GM21619 (cell line): Measurements from ENCODE around the gene ADAMTSL3.
"Not testable (repeated sequence)": the region's sequence is repeated elsewhere in the genome, so short reads cannot be mapped to it uniquely, and the experiment has no call there.

Source experiments
- ATAC-seq: cut with Tn5 transposase; IDR thresholded peaks from one replicate; pipeline ENCODE4 v1.9.1; 2021; ENCODE audit not compliant: unreplicated experiment

ADAMTSL3 gene

DNA sequence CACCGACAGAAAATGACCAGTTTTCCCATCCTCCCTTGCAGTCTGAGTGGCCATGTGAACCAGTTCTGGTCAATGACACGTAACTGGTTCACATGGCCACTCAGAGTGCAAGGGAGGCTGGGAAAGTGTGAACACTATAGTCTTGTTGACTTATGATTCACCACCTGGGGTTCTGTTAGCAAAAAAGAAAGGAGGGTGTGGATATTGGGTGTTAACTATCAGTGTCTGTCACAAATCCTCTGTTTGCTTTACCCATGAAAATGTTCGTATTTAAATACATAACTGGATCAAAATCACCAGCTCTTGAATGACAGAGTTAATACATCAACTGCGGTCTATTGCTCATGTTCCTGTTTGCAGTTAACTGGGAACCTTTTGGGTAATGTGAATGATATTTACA, 92.3 kb downstream of the ADAMTSL3 start:
- no peak for ATAC-seq

DNA sequence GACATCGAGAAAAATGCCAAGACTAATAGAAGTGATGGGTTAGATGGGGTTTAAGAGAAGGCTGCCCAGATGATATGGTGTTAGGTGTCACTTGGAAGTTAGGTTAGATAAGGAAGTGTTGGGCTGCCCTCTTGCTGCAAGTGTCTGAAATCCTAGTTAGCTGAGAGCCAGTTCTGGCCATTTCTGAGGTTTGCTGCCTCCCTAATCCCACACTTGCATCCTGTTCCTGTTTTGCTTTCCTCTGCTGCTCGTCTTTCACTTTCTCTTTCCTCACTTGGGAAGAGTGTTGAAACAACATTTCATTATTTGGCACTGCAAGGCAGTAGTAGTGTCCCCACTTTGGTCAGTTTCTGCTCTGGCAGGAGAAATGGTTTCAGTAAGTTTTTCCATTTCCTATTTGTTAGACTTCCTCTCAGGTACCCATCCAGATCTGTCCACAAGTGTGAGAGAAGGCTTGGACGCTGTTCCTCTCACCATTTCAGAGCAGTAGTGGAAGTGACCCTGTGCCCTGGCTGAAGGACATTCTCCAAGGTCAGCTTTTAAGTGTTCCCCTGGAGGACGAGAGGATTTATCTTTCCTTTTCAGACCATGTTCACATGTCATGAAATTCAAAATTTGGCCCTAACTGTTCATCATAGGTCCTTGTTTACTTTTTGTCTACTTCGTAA, 93.3 kb downstream of the ADAMTSL3 start:
- ATAC-seq = no peak

DNA sequence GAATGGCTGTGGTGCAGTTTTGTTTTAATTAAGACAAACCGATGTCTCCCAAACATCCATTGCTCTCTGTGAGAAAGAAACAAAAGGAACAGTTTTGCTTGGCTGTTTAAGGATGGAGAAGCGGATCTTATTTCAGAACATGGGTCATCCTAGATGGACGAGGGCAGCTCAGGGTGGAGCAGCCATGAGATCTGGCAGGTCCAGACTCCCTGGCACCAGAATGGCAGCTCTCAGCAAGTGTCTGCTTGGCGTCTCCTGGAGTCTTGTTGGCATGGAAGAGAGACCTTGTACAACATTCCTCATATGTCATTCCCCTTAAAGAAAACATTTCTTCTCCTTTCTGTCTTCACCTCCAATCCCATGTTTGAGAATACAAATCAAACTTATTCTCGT, 93.8 kb downstream of the ADAMTSL3 start:
- no peak for ATAC-seq

DNA sequence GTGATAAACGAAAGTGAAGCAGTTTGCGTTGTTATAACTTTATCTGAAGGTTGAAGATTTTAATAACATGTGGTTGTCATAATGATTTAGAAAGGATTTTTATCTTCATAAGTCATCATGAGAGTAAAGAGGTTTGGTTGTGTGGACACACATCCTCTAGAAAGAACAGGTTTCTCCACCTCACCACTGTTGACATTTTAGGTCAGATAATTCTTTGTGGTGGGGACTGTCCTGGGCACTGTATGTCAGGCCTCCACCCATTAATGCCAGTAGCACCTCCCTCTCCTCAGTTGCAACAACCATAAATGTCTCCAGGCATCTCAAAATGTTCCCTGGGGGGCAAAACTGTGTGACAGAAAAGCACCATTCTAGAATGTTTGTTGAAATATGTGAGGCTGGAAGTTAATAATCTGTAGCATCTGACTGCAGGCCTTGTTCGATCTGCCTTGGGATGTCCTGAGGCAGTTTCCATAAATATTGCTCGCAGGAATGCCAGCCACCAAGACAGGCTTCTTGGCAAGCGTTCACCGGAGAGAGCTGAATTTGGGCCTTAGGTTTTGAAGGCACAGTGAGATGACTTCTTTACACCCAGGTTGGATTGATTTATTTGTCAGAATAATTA, 100.1 kb downstream of the ADAMTSL3 start:
- no peak for ATAC-seq

DNA sequence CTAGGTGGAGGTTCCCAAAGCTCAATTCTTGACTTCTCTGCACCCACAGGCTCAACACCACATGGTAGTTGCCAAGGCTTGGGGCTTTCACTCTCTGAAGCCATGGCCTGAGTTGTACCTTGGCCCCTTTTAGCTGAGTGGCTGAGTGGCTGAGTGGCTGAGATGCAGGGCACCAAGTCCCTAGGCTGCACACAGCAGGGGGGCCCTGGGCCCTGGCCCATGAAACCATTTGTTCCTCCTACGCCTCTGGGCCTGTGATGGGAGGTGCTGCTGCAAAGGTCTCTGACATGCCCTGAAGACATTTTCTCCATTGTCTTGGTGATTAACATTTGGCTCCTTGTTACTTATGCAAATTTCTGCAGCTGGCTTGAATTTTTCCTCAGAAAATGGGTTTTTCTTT, 103.4 kb downstream of the ADAMTSL3 start:
- not testable (repeated sequence) for ATAC-seq

DNA sequence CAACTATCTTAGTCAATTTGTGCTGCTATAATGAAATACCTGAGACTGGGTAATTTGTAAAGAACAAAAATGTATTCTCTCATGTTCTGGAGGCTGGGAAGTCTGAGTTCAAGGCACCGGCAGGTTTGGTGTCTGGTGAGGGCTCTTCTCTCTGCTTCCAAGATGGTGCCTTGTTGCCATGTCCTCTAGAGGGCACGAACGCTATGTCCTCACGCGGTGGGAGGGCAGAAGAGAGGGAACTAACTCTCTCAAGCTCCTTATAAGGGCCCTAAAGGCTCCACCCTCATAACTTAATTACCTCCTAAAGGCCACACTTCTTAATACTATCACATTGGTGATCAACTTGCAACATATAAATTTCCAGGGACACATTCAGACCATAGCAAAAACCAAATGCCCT, 108.4 kb downstream of the ADAMTSL3 start:
- ATAC-seq = no peak

DNA sequence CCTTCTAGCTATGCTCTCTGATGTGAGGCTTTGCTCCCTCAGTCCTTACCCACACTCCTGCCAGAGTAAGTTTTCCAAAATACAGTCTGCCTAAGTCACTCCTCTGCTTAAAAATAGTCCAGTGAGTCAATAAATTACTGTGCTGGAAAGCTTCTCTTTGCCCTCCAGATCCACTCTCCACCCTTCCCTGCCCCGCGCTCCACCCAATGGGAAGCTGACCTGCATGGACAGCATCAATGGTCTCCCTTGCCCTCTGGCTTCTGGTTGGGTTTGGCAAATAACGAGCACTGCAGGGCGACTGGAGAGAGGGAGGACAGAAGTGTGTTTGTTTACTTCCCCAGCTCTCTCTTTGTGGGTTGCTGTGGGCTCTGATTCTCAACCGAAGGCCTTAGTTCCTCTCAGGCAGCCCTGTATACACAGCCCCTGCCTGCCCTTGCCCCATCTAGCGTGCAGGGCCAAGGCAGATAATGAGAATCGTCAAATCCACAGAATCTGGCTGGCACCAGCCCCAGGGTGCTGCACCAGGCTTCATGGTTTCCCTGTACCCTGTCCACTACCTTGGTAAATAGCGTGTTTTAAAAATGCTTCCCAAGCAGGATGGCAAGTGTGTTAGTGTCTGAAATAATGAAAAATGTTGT, 110.4 kb downstream of the ADAMTSL3 start:
- ATAC-seq = no peak

DNA sequence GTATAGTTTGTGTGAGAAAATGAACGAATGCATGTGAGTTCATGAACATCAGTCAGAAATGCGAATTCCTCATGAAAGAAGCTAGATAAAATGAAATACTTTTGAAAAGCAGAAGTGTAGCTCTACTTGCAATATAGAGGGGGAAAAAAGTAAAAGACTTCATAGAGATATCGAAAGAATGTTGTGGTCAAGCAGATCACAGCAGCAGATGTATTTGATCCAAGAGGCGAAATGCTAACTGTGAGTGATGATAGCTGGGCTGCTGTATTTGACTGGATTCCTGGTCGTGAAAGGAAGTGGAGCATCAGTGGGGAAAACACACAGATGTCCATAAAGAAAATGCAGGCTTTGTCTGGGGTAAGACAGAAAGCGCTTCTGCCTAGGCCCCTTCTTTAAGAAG, 112.4 kb downstream of the ADAMTSL3 start:
- no peak for ATAC-seq

DNA sequence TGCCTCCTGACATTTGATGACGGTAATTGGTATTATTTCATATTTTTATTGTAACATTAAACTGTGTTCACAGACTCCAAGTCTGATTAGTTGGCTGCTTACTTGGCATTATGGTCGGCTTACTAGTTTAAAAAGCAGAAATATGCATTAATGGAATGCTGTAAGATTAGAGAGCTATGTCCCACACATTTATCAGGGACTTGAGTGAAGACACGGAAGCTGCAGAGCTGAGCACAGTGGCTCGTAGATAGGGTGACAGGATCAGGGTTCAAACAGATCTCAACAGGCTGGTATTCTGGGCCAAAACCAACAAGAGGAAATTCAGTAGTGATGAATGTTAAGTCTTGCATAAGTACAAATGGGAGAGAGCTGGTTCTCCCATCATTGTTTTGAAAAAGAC, 113.8 kb downstream of the ADAMTSL3 start:
- ATAC-seq = no peak

DNA sequence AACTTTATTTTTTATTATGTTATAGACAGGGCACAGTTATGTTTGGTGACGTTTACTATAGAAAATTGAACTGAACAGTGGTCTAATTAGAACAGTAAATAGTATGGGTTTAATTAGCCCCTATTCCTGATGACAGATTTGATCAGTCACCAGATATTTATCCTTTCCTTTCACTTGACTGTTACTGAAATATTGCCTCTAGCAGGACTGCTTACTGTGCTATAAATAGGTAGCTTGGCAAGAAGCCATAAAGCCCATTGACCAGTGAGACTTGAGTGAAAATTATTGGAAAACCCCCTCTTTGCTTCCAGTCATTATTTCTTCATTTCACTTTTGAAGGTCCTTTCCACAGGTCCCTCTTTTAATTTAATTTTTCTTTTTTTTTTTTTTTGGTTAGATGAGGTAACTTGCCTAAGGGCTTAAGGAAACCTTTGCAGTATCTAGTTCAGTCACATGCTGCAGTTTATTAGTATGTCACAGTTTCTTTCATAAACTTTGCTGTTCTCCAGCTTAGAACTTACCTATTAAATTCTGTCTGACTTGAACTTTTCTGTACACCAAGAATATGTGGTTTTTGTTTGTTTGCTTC, 115.6 kb downstream of the ADAMTSL3 start:
- ATAC-seq = no peak

DNA sequence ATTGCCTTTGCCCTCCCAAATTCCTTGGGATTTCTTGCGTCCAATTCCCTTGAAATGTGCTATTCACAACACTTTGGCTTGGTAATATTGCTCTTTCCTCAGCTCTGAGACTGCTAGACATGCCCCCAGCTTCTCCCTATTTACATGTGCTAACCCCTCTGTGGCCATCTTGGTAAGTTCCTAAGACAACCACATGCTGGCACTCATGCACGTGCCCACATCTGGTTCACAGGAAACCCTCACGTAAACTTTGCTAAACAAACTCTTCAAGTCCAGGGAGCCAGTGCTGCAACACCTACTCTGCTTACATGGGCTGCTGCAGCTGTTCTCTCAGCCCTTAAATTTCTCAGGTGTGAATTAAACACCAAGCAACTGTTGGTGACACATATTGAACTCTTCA, 121.8 kb downstream of the ADAMTSL3 start:
- no peak for ATAC-seq

DNA sequence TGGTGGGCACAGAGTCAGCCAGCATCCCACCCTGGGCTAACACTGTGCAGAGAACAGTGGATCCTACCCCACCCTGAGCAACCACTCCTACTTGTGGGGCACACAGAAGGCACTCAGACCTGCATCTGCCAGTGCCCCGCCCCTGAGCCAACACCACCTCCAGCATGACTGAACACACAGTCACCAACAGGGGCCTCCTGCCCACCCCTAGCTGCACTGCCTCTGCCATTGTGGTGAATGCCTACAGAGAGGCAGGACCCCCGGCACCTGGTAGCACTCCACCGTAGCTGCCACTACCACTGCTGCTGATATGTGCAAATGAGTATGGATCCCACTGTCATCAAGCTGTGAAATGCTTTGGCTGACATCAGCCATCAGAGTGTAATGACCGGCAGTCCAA, 123.1 kb downstream of the ADAMTSL3 start:
- no peak for ATAC-seq

DNA sequence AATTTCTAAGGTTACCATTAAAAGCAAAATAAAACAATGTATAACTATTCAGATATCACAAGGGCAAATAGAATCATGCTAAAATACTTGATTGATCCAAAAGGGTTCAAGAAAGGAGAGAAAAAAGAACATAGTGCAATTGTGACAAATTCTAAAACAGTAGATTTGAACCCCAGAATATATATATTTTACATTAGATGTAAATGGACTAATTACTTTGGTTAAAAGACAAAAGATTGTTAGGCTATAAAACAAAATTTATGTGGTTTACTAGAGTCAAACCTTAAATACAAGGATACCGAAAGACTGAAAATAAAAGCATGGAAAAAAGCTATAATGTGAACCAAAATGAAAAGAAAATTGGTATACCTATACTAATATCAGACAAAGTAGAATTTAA, 129.3 kb downstream of the ADAMTSL3 start:
- ATAC-seq = no peak

DNA sequence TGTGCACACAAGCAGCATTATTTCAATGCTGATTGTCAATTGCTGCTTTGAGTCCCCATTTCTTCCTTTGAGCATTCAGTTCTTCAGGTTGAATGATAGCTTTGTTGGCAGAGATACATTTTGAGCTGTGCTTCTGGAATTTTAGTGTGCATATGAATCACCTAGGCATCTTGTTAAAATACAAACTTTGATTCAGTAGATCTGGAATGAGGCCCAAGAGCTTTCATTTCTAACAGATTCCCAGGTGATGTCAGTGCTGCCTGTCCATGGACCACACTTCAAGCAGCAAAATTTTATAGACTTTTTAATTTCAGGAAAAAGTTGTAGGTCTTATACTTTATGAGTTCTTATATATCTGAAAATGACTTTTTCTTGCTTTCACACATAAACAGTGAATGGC, 131.1 kb downstream of the ADAMTSL3 start:
- ATAC-seq = no peak

DNA sequence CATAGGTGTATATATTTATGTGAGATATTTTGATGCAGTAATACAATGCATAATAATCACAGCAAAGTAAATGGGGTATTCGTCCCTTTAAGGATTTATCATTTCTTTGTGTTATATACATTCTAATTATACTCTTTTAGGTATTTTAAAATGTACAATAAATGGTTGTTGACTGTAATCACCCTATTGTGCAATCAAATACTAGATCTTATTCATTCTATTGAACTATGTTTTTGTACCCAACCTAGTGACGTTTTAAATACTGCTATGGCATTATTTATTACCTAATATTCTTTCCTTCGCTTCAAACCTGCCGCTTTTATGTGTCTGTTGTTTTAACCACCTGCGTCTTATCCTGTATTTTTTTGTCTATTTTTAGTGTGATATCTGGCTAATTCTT, 132.4 kb downstream of the ADAMTSL3 start:
- ATAC-seq = no peak

DNA sequence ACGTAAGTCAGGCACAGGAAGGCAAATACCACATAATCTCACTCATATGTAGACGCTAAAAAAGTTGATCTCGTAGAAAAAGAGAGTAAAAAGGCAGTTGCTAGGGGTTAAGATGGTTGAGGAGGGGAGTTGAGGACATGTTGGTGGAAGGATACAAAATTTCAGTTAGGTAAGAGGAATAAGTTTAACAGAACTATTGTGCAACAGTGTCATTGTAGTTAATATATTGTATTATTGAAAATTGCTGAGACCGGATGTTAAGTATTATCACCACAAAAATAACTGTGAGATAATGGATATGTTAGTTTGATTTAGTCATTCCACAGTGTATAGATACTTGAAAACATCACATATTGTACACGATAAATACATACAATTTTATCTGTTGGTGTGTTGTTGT, 139.1 kb downstream of the ADAMTSL3 start:
- no peak for ATAC-seq

DNA sequence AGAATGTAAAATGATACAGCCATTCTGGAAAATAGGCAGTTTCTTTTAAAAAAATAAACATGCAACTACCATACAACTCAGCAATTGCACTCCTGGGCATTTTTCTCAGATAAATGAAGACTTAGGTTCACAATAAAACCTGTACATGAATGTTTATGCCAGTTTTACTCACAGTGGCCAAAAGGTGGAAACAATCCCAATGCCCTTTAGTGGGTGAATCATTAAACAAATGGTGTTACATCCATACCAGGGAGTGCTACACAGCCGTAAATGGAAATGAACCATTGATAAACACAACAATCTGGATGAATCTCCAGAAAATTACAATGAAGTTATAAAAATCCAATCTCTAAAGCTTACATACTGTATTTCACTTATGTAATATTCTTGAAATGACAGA, 140.3 kb downstream of the ADAMTSL3 start:
- no peak for ATAC-seq

DNA sequence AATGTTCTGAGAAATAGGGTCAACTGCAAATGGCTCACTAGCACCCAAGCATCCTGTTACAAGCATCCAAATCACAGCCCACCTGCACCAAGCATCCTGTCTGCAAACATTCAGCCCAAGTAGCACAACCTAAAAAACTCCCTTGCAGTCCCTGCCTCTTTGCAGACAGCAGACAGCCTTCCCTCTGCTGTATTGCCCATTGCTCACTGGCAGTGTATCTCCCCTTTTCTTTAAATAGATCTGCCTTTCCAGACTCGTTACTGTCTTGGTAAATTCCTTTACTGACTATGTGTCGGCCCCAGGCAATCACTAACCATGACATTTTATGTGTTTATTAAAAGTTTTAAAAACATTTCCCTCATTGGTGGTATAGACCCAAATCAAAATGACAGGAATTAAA, 155.4 kb downstream of the ADAMTSL3 start:
- ATAC-seq = no peak

DNA sequence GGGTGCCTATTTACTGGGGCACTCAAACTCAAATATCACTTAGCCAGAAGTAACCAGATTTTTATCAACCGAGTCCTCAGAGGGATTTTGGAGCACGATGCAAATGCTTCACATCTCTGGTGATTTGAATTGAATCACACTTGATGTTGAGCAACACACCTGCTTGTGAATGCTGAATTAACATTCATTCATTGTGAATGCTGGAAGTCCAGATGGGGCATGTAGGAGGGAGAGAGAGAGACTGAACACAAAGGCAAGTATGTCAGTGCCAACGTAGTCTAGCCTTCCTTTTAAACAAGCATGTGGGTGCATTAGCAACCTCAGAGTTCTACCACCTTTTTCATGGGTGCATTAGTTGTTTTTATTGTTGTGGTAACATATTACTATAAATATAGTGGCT, 156.2 kb downstream of the ADAMTSL3 start:
- ATAC-seq = no peak

DNA sequence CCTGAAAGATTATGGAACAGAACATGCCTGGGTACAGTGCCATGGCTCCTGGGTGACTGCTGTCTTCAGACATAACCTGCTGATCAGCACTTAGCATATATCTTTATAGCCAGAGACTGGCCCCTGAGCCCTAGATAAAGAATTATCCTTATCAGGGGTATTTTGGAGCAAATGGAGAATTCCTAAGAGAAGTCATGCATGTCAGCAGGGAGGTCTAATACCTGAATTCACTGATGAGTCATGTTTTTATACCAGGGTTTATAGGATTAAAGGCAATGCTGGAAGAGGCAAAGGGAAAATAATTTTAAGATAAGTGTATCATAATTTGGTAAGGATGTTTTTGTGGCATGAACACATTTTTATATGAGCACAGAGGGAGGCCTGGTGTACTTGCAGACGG, 159.8 kb downstream of the ADAMTSL3 start:
- ATAC-seq = no peak

DNA sequence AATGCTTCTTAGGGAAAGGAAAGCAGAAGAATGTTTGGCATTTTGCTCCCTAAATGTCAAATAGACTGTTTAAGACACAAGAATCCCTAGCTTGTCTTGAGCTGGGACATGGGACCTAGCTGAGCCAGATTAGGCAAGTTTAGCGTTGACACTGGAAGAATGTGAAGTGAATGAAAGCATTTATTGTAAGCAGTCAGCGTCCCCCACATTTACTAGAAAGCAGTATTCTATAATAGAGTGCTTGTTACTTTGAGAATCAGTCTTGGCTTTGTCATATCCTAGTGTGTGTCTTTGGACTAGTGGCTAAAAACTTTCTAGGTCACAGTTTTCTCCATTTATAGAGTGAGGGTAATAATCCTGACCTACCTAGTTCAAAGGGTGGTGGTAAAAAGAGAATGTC, 161.6 kb downstream of the ADAMTSL3 start:
- ATAC-seq = no peak

DNA sequence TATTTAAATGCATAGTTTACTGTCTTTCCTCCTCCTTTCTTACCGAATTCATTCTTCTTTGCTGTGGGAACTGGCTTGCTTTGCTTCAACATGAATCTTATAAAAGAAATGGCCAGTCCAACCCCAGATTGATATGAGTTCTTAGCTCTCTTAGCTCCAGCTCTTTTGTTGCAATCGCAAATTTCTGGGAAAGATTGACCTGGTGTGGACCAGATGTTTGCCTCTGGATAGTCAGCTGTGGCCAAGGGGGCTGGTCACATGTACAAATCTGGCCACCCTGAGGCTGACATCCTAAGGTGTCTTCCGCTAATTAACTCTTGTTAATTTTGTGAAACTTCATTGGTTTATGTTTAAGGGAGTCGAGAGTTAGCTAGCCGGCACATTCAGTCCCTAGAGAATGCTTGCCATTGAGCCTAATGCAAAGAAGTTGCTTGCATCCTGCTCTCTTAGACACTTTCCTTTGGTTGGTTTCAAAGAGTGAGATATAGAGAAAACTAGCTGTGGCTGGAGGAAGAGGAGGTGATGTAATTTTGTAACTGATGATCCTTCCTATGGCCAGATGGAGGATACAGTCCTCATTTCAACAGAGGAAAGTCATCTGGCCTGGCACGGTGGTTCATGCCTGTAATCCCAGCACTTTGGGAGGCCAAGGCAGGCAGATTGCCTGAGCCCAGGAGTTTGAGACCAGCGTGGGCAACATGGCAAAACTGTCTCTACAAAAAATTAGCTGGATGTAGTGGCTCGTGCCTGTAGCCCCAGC, 162.4 kb downstream of the ADAMTSL3 start:
- no peak for ATAC-seq
